HEK293 (cell line): ENCODE results near the gene FBN2.
A peak's percentile ranks its signal among the peaks of the same experiment; 100 is the strongest.

Experiments used
- CTCF ChIA-PET: fragments of 350-600 bp; formaldehyde crosslinking; extraction: SDS; loops from one replicate; lab custom pipeline; 2021; ENCODE audit warnings: antibody characterized with exemption; lab: Yijun Ruan, JAX
- POLR2A ChIA-PET: fragments of 300-600 bp; formaldehyde crosslinking; extraction: SDS; loops from one replicate; lab custom pipeline; 2020; ENCODE audit warnings: antibody characterized with exemption, inconsistent platforms; lab: Yijun Ruan, JAX
- H3K27ac ChIP-seq: fragments of 200-500 bp; sonication (Bioruptor generic); 2 replicates; pipeline ENCODE4 v1.5.1; 2014; ENCODE audit warnings: low read depth, low read length, control low read depth, inconsistent platforms; ENCODE audit errors: extremely low read depth
- H3K36me3 ChIP-seq, 2 experiments: fragments of 200-500 bp in 1 of 2; sonication (Bioruptor generic) in 1 of 2; 1 replicate in 1 of 2; 2 replicates in 1 of 2; pipeline ENCODE4 v1.5.1; 2014 to 2017; ENCODE audit warnings: inconsistent platforms in 2 of 2, low read length in 2 of 2; ENCODE audit not compliant: control insufficient read depth in 2 of 2, insufficient read depth in 1 of 2
- H3K4me1 ChIP-seq: fragments of 200-500 bp; sonication (Bioruptor generic); 2 replicates; pipeline ENCODE4 v1.5.1; 2014; ENCODE audit warnings: mild to moderate bottlenecking, low read length, inconsistent platforms; ENCODE audit not compliant: control insufficient read depth, insufficient read depth
- H3K4me3 ChIP-seq: 2 replicates; pipeline ENCODE4 v1.5.1; 2011; ENCODE audit warnings: low read depth, mild to moderate bottlenecking, control low read depth, low read length, moderate library complexity
- H3K9me3 ChIP-seq: fragments of 200-500 bp; sonication (Bioruptor generic); 2 replicates; pipeline ENCODE4 v1.5.1; 2014; ENCODE audit warnings: low read depth, low read length, inconsistent platforms; ENCODE audit not compliant: control insufficient read depth, insufficient read depth
- BCL11A ChIP-seq: fragments of 450-650 bp; formaldehyde crosslinking; IDR thresholded peaks from 2 replicates; pipeline ENCODE4 v1.5.1; 2016; ENCODE audit warnings: low read depth, missing biosample characterization, missing genetic modification characterization
- YY2 ChIP-seq: fragments of 450-650 bp; formaldehyde crosslinking; IDR thresholded peaks from 2 replicates; pipeline ENCODE4 v1.5.1; 2016; ENCODE audit warnings: missing biosample characterization, missing genetic modification characterization
- ZBTB21 ChIP-seq: fragments of 450-650 bp; formaldehyde crosslinking; IDR thresholded peaks from 2 replicates; pipeline ENCODE4 v1.5.1; 2017; ENCODE audit warnings: missing biosample characterization, missing genetic modification characterization
- ZNF10 ChIP-seq: fragments of 450-650 bp; formaldehyde crosslinking; IDR thresholded peaks from 2 replicates; pipeline ENCODE4 v1.5.1; 2017; ENCODE audit warnings: missing biosample characterization, missing genetic modification characterization
- ZNF19 ChIP-seq: fragments of 450-650 bp; formaldehyde crosslinking; IDR thresholded peaks from 2 replicates; pipeline ENCODE4; 2016; ENCODE audit warnings: missing biosample characterization, missing genetic modification characterization, low read depth
- ZNF404 ChIP-seq: fragments of 450-650 bp; formaldehyde crosslinking; IDR thresholded peaks from 2 replicates; pipeline ENCODE4 v1.5.1; 2017; ENCODE audit warnings: missing biosample characterization, missing genetic modification characterization
- ZNF416 ChIP-seq: fragments of 450-650 bp; formaldehyde crosslinking; IDR thresholded peaks from 2 replicates; pipeline ENCODE4 v1.5.1; 2016; ENCODE audit warnings: missing biosample characterization, missing genetic modification characterization
- ZNF561 ChIP-seq: fragments of 450-650 bp; IDR thresholded peaks from 2 replicates; pipeline ENCODE4 v1.5.1; 2018; ENCODE audit warnings: missing biosample characterization, missing genetic modification characterization, borderline replicate concordance
- ZNF654 ChIP-seq: fragments of 450-650 bp; formaldehyde crosslinking; IDR thresholded peaks from 2 replicates; pipeline ENCODE4 v1.5.1; 2016; ENCODE audit warnings: low read depth, missing biosample characterization, missing genetic modification characterization
- ZNF670 ChIP-seq: fragments of 450-650 bp; formaldehyde crosslinking; IDR thresholded peaks from 2 replicates; pipeline ENCODE4 v1.5.1; 2016; ENCODE audit warnings: missing biosample characterization, missing genetic modification characterization, low read depth
- ZNF843 ChIP-seq: fragments of 450-650 bp; formaldehyde crosslinking; IDR thresholded peaks from 2 replicates; pipeline ENCODE4 v1.5.1; 2016; ENCODE audit warnings: missing biosample characterization, missing genetic modification characterization
- TF ChIP-seq, protein P1 (sequence below): fragments of 450-650 bp; formaldehyde crosslinking; IDR thresholded peaks from 2 replicates; pipeline ENCODE4 v1.5.1; 2016; ENCODE audit warnings: missing biosample characterization, missing genetic modification characterization
- TF ChIP-seq, protein P2 (sequence below): fragments of 450-650 bp; formaldehyde crosslinking; IDR thresholded peaks from 2 replicates; pipeline ENCODE4 v1.5.1; 2016; ENCODE audit warnings: missing biosample characterization, missing genetic modification characterization, low read depth
- TF ChIP-seq, protein P3 (sequence below): fragments of 450-650 bp; IDR thresholded peaks from 2 replicates; pipeline ENCODE4 v1.5.1; 2018; ENCODE audit warnings: missing biosample characterization, mild to moderate bottlenecking, missing genetic modification characterization
- TF ChIP-seq, protein P4 (sequence below): fragments of 450-650 bp; formaldehyde crosslinking; IDR thresholded peaks from 2 replicates; pipeline ENCODE4 v1.5.1; 2017; ENCODE audit warnings: missing biosample characterization, missing genetic modification characterization
- TF ChIP-seq, protein P5 (sequence below): fragments of 450-650 bp; formaldehyde crosslinking; IDR thresholded peaks from 2 replicates; pipeline ENCODE4 v1.5.1; 2016; ENCODE audit warnings: missing biosample characterization, missing genetic modification characterization
- TF ChIP-seq, protein P6 (sequence below): fragments of 450-650 bp; formaldehyde crosslinking; IDR thresholded peaks from 2 replicates; pipeline ENCODE4 v1.5.1; 2017; ENCODE audit warnings: missing biosample characterization, missing genetic modification characterization
- TF ChIP-seq, protein P7 (sequence below): fragments of 450-650 bp; formaldehyde crosslinking; IDR thresholded peaks from 2 replicates; pipeline ENCODE4 v1.5.1; 2016; ENCODE audit warnings: missing biosample characterization, missing genetic modification characterization

Gene FBN2

DNA sequence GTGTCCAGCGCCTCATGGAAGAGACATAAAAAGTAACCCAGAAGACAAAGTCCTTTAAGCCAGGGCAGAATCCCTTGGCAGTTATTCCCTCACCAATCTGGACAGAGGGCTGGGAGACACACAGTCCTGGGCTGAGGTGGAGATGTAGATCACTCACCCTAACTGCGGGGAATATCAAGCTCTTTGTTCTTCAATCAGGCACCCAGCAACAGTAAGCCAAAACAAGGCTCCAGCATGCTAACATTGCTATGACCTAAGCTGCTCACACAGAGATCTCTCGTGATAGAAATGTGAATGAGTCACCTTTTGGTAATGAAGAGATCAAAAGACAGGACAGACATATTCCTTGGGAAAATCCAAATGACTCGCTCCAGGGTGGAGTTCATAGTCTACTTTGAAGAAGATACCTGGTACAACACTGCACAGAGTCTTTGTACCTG is 101.3 kb downstream of the FBN2 start (continued):
- peak; percentile 70; the same call in 1 of the 2 replicates for TF ChIP-seq ZNF404 (tag by site-specific recombination)
- TF ChIP-seq ZNF561 (tag by site-specific recombination), result no peak

DNA sequence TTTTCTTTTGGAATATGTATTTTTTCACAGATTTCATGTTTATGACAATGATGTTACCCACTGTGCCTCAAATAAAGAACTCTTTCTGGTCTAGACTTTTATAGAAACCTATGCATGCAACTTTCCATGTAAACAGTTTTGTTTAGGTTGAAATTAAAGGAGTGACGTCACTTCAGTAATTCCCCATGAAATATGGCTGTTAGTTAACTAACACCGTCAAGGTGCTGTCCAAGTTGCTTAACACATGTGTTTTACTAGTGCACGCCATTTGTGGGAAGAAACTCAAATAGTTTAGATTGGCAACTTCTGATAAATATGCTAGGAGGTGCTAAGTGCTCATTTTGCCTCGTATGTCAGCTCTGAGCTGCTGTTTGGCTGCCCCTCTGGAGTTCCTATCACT is 102.2 kb downstream of the FBN2 start:
- CTCF ChIA-PET, result no interaction called here
- peaks cover 17% of the 10 kb centered on the region for H3K4me1 ChIP-seq
- POLR2A ChIA-PET, result no interaction called here
- H3K4me3 ChIP-seq, result no peak overlapping the region
- H3K27ac ChIP-seq, result no peak overlapping the region
- H3K9me3 ChIP-seq, result no peaks in the 10 kb centered on the region
- no peaks in the 10 kb centered on the region for H3K36me3 ChIP-seq
- TF ChIP-seq YY2 (peak; percentile 52; the same call in 1 of the 2 replicates), ZNF670 (no peak), ZNF843 (tag by site-specific recombination) (peak; percentile 62; the same call in 1 of the 2 replicates), ZNF10 (tag by site-specific recombination) (peak; percentile 28; the same call in 1 of the 2 replicates), BCL11A (tag by site-specific recombination) (0 out of 2 replicates have a peak, but pooled peaks have one; percentile 55), ZNF654 (tag by site-specific recombination) (peak; percentile 4; the same call in 1 of the 2 replicates), ZNF416 (no peak), ZNF19 (tag by site-specific recombination) (no peak), ZBTB21 (tag by site-specific recombination) (peak; percentile 72)
- TF ChIP-seq, protein P1, sequence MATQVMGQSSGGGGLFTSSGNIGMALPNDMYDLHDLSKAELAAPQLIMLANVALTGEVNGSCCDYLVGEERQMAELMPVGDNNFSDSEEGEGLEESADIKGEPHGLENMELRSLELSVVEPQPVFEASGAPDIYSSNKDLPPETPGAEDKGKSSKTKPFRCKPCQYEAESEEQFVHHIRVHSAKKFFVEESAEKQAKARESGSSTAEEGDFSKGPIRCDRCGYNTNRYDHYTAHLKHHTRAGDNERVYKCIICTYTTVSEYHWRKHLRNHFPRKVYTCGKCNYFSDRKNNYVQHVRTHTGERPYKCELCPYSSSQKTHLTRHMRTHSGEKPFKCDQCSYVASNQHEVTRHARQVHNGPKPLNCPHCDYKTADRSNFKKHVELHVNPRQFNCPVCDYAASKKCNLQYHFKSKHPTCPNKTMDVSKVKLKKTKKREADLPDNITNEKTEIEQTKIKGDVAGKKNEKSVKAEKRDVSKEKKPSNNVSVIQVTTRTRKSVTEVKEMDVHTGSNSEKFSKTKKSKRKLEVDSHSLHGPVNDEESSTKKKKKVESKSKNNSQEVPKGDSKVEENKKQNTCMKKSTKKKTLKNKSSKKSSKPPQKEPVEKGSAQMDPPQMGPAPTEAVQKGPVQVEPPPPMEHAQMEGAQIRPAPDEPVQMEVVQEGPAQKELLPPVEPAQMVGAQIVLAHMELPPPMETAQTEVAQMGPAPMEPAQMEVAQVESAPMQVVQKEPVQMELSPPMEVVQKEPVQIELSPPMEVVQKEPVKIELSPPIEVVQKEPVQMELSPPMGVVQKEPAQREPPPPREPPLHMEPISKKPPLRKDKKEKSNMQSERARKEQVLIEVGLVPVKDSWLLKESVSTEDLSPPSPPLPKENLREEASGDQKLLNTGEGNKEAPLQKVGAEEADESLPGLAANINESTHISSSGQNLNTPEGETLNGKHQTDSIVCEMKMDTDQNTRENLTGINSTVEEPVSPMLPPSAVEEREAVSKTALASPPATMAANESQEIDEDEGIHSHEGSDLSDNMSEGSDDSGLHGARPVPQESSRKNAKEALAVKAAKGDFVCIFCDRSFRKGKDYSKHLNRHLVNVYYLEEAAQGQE (tag by site-specific recombination), result peak; percentile 52; the same call in 1 of the 2 replicates
- TF ChIP-seq, protein P2, sequence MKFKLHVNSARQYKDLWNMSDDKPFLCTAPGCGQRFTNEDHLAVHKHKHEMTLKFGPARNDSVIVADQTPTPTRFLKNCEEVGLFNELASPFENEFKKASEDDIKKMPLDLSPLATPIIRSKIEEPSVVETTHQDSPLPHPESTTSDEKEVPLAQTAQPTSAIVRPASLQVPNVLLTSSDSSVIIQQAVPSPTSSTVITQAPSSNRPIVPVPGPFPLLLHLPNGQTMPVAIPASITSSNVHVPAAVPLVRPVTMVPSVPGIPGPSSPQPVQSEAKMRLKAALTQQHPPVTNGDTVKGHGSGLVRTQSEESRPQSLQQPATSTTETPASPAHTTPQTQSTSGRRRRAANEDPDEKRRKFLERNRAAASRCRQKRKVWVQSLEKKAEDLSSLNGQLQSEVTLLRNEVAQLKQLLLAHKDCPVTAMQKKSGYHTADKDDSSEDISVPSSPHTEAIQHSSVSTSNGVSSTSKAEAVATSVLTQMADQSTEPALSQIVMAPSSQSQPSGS (tag by site-specific recombination), result peak; percentile 89
- TF ChIP-seq, protein P3, sequence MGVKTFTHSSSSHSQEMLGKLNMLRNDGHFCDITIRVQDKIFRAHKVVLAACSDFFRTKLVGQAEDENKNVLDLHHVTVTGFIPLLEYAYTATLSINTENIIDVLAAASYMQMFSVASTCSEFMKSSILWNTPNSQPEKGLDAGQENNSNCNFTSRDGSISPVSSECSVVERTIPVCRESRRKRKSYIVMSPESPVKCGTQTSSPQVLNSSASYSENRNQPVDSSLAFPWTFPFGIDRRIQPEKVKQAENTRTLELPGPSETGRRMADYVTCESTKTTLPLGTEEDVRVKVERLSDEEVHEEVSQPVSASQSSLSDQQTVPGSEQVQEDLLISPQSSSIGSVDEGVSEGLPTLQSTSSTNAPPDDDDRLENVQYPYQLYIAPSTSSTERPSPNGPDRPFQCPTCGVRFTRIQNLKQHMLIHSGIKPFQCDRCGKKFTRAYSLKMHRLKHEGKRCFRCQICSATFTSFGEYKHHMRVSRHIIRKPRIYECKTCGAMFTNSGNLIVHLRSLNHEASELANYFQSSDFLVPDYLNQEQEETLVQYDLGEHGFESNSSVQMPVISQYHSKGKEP (tag by site-specific recombination), result peak; percentile 75
- TF ChIP-seq, protein P4, sequence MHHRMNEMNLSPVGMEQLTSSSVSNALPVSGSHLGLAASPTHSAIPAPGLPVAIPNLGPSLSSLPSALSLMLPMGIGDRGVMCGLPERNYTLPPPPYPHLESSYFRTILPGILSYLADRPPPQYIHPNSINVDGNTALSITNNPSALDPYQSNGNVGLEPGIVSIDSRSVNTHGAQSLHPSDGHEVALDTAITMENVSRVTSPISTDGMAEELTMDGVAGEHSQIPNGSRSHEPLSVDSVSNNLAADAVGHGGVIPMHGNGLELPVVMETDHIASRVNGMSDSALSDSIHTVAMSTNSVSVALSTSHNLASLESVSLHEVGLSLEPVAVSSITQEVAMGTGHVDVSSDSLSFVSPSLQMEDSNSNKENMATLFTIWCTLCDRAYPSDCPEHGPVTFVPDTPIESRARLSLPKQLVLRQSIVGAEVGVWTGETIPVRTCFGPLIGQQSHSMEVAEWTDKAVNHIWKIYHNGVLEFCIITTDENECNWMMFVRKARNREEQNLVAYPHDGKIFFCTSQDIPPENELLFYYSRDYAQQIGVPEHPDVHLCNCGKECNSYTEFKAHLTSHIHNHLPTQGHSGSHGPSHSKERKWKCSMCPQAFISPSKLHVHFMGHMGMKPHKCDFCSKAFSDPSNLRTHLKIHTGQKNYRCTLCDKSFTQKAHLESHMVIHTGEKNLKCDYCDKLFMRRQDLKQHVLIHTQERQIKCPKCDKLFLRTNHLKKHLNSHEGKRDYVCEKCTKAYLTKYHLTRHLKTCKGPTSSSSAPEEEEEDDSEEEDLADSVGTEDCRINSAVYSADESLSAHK (tag by site-specific recombination), result no peak
- TF ChIP-seq, protein P5, sequence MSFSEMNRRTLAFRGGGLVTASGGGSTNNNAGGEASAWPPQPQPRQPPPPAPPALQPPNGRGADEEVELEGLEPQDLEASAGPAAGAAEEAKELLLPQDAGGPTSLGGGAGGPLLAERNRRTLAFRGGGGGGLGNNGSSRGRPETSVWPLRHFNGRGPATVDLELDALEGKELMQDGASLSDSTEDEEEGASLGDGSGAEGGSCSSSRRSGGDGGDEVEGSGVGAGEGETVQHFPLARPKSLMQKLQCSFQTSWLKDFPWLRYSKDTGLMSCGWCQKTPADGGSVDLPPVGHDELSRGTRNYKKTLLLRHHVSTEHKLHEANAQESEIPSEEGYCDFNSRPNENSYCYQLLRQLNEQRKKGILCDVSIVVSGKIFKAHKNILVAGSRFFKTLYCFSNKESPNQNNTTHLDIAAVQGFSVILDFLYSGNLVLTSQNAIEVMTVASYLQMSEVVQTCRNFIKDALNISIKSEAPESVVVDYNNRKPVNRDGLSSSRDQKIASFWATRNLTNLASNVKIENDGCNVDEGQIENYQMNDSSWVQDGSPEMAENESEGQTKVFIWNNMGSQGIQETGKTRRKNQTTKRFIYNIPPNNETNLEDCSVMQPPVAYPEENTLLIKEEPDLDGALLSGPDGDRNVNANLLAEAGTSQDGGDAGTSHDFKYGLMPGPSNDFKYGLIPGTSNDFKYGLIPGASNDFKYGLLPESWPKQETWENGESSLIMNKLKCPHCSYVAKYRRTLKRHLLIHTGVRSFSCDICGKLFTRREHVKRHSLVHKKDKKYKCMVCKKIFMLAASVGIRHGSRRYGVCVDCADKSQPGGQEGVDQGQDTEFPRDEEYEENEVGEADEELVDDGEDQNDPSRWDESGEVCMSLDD, result no peak
- TF ChIP-seq, protein P6, sequence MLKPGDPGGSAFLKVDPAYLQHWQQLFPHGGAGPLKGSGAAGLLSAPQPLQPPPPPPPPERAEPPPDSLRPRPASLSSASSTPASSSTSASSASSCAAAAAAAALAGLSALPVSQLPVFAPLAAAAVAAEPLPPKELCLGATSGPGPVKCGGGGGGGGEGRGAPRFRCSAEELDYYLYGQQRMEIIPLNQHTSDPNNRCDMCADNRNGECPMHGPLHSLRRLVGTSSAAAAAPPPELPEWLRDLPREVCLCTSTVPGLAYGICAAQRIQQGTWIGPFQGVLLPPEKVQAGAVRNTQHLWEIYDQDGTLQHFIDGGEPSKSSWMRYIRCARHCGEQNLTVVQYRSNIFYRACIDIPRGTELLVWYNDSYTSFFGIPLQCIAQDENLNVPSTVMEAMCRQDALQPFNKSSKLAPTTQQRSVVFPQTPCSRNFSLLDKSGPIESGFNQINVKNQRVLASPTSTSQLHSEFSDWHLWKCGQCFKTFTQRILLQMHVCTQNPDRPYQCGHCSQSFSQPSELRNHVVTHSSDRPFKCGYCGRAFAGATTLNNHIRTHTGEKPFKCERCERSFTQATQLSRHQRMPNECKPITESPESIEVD (tag by site-specific recombination), result peak; percentile 71
- TF ChIP-seq, protein P7, sequence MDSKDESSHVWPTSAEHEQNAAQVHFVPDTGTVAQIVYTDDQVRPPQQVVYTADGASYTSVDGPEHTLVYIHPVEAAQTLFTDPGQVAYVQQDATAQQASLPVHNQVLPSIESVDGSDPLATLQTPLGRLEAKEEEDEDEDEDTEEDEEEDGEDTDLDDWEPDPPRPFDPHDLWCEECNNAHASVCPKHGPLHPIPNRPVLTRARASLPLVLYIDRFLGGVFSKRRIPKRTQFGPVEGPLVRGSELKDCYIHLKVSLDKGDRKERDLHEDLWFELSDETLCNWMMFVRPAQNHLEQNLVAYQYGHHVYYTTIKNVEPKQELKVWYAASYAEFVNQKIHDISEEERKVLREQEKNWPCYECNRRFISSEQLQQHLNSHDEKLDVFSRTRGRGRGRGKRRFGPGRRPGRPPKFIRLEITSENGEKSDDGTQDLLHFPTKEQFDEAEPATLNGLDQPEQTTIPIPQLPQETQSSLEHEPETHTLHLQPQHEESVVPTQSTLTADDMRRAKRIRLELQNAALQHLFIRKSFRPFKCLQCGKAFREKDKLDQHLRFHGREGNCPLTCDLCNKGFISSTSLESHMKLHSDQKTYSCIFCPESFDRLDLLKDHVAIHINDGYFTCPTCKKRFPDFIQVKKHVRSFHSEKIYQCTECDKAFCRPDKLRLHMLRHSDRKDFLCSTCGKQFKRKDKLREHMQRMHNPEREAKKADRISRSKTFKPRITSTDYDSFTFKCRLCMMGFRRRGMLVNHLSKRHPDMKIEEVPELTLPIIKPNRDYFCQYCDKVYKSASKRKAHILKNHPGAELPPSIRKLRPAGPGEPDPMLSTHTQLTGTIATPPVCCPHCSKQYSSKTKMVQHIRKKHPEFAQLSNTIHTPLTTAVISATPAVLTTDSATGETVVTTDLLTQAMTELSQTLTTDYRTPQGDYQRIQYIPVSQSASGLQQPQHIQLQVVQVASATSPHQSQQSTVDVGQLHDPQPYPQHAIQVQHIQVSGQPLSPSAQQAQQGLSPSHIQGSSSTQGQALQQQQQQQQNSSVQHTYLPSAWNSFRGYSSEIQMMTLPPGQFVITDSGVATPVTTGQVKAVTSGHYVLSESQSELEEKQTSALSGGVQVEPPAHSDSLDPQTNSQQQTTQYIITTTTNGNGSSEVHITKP (tag by site-specific recombination), result 0 out of 2 replicates have a peak, but pooled peaks have one; percentile 26
